PFSK-1 (cell line): ENCODE results near the gene SCN8A.

Experiments used
- POLR2AphosphoS5 ChIP-seq: IDR thresholded peaks from 2 replicates; pipeline ENCODE4 v1.6.1; 2012; ENCODE audit warnings: low read depth, mild to moderate bottlenecking, control low read depth, low read length, moderate library complexity
- TAF1 ChIP-seq: IDR thresholded peaks from 2 replicates; pipeline ENCODE4 v1.6.1; 2012; ENCODE audit warnings: low read length, control low read depth, borderline replicate concordance; ENCODE audit not compliant: insufficient read depth
- TF ChIP-seq, protein P1 (sequence below), 2 experiments: IDR thresholded peaks; 2 replicates each; pipeline versions ENCODE4 v1.6.1 to v1.8.0; 2011 to 2012; ENCODE audit warnings: low read depth in 2 of 2, low read length in 2 of 2, control low read depth in 1 of 2, inconsistent platforms in 1 of 2, mild to moderate bottlenecking in 1 of 2, moderate library complexity in 1 of 2; ENCODE audit not compliant: insufficient read depth in 1 of 2

DNA sequence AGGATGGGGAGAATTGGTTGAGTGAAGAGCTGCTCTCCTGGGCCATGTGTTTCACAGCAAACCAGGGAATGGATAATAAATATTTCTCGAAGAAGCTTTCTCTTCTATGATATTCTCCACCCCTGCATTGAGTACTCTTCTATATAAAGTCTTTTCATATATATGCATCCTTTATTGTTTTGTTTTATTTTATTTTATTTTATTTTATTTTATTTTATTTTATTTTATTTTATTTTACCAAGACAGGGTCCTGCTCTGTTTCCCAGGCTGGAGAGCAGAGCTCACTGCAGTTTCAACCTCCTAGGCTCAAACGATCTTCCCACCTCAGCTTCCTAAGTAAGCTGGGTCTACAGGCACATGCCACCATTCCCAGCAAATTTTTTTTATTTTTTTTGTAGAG lies 85.8 kb downstream of the SCN8A start:
- no peak for TF ChIP-seq POLR2AphosphoS5
- TF ChIP-seq, protein P1, sequence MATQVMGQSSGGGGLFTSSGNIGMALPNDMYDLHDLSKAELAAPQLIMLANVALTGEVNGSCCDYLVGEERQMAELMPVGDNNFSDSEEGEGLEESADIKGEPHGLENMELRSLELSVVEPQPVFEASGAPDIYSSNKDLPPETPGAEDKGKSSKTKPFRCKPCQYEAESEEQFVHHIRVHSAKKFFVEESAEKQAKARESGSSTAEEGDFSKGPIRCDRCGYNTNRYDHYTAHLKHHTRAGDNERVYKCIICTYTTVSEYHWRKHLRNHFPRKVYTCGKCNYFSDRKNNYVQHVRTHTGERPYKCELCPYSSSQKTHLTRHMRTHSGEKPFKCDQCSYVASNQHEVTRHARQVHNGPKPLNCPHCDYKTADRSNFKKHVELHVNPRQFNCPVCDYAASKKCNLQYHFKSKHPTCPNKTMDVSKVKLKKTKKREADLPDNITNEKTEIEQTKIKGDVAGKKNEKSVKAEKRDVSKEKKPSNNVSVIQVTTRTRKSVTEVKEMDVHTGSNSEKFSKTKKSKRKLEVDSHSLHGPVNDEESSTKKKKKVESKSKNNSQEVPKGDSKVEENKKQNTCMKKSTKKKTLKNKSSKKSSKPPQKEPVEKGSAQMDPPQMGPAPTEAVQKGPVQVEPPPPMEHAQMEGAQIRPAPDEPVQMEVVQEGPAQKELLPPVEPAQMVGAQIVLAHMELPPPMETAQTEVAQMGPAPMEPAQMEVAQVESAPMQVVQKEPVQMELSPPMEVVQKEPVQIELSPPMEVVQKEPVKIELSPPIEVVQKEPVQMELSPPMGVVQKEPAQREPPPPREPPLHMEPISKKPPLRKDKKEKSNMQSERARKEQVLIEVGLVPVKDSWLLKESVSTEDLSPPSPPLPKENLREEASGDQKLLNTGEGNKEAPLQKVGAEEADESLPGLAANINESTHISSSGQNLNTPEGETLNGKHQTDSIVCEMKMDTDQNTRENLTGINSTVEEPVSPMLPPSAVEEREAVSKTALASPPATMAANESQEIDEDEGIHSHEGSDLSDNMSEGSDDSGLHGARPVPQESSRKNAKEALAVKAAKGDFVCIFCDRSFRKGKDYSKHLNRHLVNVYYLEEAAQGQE (IDR thresholded peaks at IDR 0.05; ENCODE audit: insufficient read depth in 1 of 2, low read depth in 2 of 2, low read length in 2 of 2): no peak
- no peak for TF ChIP-seq TAF1
